GM19328 (cell line): ENCODE results near the gene JADE1.

ENCODE experiments used
- ATAC-seq: cut with Tn5 transposase; IDR thresholded peaks from one replicate; pipeline ENCODE4 v1.9.1; 2021; ENCODE audit warnings: mild to moderate bottlenecking, moderate library complexity; ENCODE audit not compliant: unreplicated experiment

Gene JADE1

DNA sequence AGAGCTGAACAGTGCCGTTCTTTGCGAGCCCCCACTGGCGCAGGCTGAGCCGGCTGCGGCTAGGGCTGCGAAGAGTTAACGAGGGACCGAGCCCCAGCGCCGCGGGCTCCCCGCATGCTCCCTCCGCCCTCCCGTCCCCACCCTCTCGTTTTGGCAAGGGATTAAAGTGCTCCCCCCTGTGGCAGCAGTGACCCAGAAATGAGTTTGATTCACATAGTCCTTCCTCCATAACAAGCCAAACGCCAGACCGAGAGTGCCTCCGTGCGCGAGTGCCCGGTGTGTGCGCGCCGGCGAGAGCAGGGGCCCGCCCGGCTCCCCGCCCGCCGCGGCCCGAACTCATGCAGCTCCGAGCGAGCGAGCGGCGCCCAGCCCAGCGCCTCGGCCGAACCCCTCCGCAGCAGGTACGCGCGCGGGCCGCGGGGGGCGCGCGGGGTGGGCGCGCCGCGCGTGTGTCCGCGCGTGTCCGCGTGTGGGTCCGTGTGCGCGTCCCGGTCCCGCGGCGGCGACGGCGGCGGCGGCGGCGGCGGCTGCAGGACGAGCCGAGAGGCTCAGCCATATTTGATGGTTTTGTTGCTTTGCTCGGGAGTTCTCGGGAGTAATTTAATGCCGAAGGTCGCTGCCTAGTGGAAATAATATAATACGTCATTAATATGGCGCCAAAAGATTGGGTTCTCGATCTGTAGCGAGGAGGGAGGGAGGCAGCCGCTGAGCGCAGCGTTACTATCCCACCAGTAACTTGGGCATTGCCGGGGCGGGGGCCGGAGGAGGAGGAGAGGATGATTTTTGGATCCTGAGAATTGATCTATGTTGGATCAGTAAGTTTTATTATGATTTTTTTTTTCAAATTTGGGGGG lies at the start of gene JADE1:
Gene JADE1 (plus strand): TSS at position 224 of the 854 bp plus-strand sequence. CDS start 22,059 bp downstream, outside the sequence.
- ATAC-seq, result peak; percentile 37

DNA sequence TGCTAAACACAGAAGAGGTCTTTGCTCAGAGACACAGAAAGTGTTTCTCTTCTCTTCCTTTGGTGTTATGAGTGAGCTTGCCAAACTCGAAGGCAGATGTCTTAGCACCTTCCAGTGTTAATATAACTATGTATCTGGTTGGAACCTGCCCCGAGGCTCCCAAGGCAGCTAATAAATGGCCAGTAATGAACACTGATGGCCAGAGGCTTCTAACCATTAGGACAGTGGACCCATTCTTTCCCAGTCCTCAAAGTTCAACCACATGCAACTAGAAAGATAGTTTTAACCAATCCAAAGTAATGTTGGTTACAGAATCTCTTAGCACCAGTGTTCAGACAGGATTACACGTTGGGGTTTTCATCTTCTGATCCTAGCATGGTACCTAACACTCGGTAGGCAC lies 42.7 kb upstream of the JADE1 start:
- ATAC-seq, result no peak

- ATAC-seq, result no peak
These were observed 41.0 kb upstream of the JADE1 start for GRCh38 chr4:128768373-128768996.

GRCh38 chr4:128769011-128769410 lies 40.5 kb upstream of the JADE1 start:
- ATAC-seq, result no peak

- ATAC-seq, result no peak
These were observed 38.7 kb upstream of the JADE1 start for GRCh38 chr4:128770807-128771206.

DNA sequence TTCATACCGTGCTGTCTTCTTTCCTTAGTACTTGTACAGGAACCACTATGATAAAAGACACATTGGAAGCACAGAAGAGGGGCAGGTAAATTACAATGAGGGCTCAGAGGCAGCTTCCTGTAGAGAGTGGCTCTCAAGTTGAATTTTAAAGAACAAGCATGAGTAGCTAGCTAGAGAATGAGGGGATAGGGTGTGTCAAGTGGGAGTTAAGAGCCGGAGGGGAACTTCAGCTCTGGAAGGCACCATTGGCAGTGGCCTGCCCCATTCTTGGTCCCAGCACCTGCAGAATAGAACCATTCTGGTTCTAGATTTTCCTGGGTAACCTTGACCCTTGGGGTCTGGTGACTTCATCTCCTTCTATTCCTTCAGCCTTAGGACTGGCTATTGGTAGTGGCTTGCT lies 34.0 kb upstream of the JADE1 start:
- ATAC-seq, result no peak

DNA sequence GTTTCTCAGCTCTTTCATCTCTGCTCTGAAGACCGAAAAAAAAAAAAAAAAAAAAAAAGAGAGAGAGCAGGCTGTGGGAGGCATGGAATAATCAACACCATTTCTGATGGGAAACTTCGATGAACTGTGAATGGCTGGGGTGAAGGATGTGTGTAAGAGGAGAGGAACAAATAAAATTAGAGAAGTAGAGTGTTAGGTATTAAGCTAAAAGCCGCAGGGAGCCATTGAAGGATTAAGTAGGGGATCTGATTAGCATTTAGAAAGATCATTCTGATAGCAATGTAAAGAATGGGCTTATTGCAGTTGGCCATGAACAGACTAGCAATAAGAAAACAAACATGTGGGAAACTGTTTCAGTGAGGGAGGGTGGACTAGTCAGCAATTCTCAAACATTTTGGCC lies 33.6 kb upstream of the JADE1 start:
- no peak for ATAC-seq

GRCh38 chr4:128776794-128777216 lies 32.7 kb upstream of the JADE1 start:
- ATAC-seq, result no peak

- ATAC-seq, result no peak
These were observed 28.8 kb upstream of the JADE1 start for GRCh38 chr4:128780688-128781087.

DNA sequence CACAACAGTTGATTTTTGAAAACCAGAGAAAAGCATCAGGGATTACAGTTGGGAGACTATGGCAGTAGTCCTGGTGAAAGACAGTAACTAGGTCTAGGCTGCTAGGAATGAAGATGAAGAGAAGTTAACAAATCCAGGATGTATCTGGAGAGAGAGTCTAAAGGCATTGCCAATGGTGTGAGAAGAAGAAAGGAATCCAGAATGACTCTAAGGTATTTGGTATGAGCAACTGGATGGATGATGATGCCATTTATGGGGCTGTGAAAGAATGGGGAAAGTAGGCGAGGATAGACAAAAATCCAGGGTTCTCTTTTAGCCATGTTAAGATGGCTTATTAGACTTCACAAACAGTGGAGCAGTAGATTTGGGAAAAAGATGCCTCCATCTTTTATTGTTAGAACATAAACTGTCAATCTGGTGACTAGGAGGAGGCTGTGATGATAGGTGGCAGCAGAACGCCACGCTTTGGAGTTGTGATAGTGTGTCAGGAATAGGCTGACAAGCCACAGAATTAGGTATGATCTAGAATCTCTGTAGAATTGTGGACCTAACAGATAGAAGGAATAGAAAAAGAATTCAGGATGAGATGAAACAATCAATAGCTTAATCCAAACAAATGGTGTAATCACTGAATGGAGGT lies 27.3 kb upstream of the JADE1 start:
- ATAC-seq, result no peak

DNA sequence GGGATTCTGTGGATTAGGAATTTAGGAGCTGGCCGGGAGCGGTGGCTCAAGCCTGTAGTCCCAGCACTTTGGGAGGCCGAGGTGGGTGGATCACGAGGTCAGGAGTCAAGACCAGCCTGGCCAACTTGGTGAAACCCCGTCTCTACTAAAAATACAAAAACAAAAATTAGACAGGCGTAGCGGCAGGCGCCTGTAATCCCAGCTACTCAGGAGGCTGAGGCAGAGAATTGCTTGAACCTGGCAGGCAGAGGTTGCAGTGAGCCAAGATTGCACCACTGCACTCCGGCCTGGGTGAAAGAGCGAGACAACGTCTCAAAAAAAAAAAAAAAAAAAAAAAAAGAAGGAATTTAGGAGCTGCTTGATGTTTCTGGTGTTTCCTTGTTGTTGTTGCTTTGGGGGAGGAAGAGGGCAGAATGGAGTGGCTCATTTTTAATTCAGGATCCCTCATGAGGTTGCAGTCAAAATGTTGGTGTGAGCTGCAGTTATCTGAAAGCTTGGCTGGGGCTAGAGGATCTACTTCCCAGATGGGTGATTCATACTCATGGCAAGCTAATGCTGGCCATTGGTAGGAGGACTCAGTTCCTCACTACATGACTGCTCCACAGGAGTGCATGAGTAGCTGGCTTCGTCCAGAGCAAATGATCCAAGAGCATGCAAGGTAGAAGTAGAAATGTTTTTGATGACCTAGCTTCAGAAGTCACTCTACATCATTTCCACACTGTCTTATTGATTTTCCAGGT lies 26.5 kb upstream of the JADE1 start:
- ATAC-seq, result no peak

DNA sequence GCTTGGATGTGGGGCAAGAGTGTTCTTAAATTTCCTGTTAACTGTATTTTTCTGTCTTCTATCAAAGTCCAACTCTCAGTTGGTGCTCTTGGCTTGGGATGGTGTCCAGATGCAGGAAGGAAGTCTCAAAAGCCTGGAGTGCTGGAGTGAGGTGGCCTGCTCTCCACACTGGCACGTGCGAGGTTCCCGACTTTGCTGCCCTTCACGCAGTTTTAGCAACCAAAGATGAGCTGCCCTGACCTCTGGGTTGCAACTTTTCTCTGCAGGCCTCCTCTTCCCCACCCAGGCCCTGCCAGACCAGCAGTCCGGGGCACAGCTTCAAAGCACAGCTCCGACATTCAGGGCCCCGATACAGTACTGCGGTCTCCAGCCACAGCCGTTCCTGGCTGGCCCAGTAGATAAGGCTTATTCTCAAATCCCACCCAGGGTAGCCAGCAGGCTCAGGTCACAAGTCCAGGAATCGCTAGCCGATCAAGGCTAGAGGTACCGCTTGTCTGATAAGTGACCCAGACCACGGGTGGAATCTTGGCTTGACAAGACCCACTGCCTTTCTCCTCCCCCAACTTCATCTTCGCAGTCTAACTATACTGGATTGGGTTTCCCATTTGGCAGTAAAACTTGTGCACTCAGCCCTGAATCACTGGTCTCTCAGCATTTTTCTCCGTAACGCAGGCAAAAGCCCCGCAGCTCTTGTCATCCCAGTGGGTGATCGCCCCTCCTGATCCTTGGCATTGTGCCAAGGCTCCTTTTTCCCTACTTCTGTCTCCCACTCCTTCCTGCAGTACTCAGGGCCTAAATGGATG lies 21.8 kb upstream of the JADE1 start:
- ATAC-seq, result no peak

DNA sequence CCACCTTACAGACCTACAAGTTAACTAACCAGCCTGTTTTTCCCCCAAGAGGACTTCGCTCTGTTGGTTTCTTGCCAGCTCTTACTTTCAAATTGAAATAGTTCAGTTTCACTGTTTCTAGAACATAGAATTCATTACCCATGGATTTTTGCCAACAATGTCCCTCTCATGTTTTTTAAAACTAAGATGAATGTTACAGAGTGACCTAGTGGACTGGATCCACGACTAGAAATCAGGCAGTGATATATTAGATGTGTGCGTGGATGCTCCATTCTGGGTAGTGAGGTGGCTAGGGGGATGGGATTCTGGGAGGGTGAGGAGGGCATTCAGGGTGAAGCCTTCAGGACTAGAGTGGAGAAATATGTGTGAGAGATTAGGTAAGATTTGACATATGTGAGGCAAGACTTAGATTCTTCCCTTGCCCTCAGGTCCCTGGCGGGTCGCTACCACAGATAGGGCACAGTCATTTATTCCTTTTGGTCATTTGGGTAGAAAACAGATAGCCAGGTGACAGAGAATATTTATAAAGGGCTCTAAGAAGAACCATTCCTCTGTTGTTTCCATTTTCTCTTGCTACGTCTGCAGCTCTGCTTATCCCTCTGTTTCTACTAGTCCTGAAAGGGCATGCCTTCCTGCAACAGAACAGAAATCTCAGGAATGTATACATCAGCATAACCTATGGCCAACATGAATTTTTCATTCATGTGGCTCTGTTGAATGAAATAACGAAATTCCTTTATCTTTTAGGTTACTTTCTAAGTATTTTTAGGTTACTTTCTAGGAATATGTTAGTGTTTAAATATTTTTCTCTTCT lies 15.4 kb upstream of the JADE1 start:
- no peak for ATAC-seq

- ATAC-seq, result no peak
These were observed 12.6 kb upstream of the JADE1 start for GRCh38 chr4:128796934-128797333.

DNA sequence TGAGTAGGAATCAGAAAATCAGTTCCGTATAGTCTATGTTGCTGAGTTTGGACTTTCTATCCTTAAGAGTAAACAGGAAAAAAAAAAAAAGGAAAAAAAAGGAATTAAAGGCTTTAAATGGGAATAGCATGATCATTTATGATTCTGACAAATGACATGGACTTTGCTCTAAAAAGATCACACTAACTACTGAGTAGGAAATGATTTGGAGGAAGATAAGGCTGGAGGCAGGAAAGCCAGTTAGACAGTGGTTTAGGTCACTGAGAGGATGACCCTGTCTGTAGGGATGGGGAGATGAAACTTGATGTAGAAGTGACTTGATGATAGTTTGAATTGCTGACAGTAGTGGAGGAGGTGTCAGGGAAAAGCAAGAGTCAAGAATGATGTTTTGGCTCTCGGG lies 9.2 kb upstream of the JADE1 start:
- ATAC-seq, result no peak

DNA sequence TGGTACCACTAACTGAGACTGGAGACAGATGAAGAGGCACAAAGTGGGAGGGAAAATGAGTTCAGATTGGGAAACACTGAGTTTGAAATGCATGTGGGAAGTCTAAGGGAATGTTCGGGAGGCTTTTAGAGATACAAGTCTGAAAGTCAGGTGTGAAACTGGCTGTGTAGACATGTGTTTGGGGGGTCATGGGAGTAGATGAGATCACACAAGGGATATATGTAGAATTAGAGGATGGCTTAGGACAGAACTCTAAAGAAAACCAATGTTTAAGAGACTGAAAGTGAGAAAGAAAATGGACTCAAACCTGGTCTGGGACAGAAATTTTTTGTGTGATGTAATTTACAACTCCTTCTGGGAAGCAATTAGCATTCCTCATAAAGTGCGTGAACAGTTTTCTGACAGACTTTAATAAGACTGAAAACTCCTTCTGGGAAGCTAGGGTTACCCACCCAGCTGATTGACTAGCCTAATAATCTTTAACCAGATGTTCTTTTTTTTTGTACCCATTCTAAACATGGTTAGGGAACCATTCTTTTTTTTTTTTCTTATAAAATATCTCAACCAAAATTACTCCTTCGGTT lies 8.7 kb upstream of the JADE1 start:
- ATAC-seq, result no peak

GRCh38 chr4:128802680-128803628 lies 6.5 kb upstream of the JADE1 start:
- ATAC-seq, result no peak

DNA sequence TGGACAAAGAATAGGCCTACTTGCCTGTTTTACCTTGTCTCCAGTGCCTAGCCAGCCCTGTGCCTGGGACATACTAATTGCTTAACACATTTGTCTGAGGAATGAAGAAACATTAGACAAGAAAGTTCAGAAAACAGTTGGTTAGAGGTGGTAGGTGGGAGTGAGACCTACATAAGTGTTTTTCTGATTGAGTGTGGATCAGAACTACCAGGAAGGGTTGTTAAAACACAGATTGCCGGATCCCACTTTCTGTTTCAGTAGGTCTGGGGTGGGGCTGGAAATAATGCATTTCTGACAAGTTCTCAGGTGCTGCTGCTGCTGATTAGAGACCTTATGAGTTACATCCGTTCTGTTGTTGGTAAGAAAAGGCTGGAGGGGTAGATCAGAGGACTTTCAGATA lies 5.7 kb upstream of the JADE1 start:
- no peak for ATAC-seq
